Adrenal gland (tissue), 12 donors: ENCODE measurements around the gene MET. TPM values are rescaled to one million over a fixed set of nuclear protein-coding genes. Genes with fewer than 3 reads are reported as not detected.
"Not testable (repeated sequence)": the region's sequence is repeated elsewhere in the genome, so short reads cannot be mapped to it uniquely, and the experiment has no call there.

Experiments
- DNase-seq, 7 donors: peaks; one replicate each; pipeline ENCODE4 v3.0.0-alpha.2; 2019 to 2020
- H3K27ac ChIP-seq, 5 donors: fragments of 200-600 bp; sonication (generic) in 4 of 5; 1 replicate in 3 of 5; 2 replicates in 2 of 5; pipeline versions ENCODE4 v1.5.1 to v1.8.0; 2016 to 2020; ENCODE audit warnings: mild to moderate bottlenecking in 1 of 5
- H3K27me3 ChIP-seq: fragments of 200-600 bp; 2 replicates; pipeline ENCODE4 v1.8.0; 2021
- H3K36me3 ChIP-seq, 2 donors: fragments of 200-600 bp; replicated peaks in 1 of 2; 1 replicate in 1 of 2; 2 replicates in 1 of 2; pipeline versions ENCODE4 v1.5.1 to v1.8.0; 2018 to 2022
- H3K4me1 ChIP-seq, 2 donors: fragments of 200-600 bp; replicated peaks in 1 of 2; 1 replicate in 1 of 2; 2 replicates in 1 of 2; pipeline versions ENCODE4 v1.5.1 to v1.8.0; 2018 to 2021
- H3K4me3 ChIP-seq, 4 donors: fragments of 200-600 bp; sonication (generic) in 3 of 4; one replicate each; pipeline ENCODE4 v1.5.1; 2016 to 2018
- H3K9me3 ChIP-seq, 3 donors: fragments of 200-600 bp; sonication (generic) in 1 of 3; replicated peaks in 1 of 3; 1 replicate in 2 of 3; 2 replicates in 1 of 3; pipeline versions ENCODE4 v1.5.1 to v1.8.0; 2016 to 2021
- POLR2A ChIP-seq, 2 donors: fragments of 450-650 bp; IDR thresholded peaks; one replicate each; pipeline ENCODE4 v1.6.1; 2017; ENCODE audit warnings: antibody characterized with exemption in 2 of 2, mild to moderate bottlenecking in 2 of 2, moderate library complexity in 1 of 2
- WGBS, 4 donors: extraction: QIAGEN DNeasy Blood & Tissue Kit in 2 of 4; methylation state at CpG; one replicate each; pipeline versions ENCODE4 v1.1.5 to v1.1.7; 2013 to 2017; 5-methylcytosine and 5-hydroxymethylcytosine counted together
- intact Hi-C, 2 donors: fragments of 100-400 bp; cut with DNase I; formaldehyde crosslinking; loops; one replicate each; pipeline versions ENCODE4 v1.14.1 to v1.15.0; 2022 to 2023
- polyA plus RNA-seq, 3 donors: library from polyadenylated mRNA; stranded (reverse); fragments of 200-250 nt in 2 of 3; fragments of 350-450 nt in 1 of 3; fragmentation: Illumina TruSeq in 1 of 3; extraction: RNeasy Lipid Tissue Mini Kit (QIAGEN cat#74804) in 1 of 3; gene quantifications; one replicate each; pipeline ENCODE4 v1.2.3, GENCODE V29; 2013 to 2014
- total RNA-seq, 9 donors: library from RNA; depleted of rRNA in 4 of 9; stranded (reverse); fragments of >200 nt in 4 of 9; fragments of 120-200 nt in 1 of 9; fragmentation: NEBNext Ultra II Directional in 1 of 9; extraction: Animal tissue kit (Norgen Biotek cat#: 25700) in 1 of 9; gene quantifications; one replicate each; pipeline versions ENCODE4 v1.1.0 to v1.2.4, GENCODE V29; 2013 to 2023
- TF ChIP-seq, protein P1 (sequence below), 6 experiments: fragments of 450-650 bp in 4 of 6; fragments of 200-600 bp in 2 of 6; sonication (generic) in 1 of 6; IDR thresholded peaks; 1 replicate in 5 of 6; 2 replicates in 1 of 6; pipeline versions ENCODE4 v1.5.1 to v1.8.0; 2016 to 2021; ENCODE audit warnings: antibody characterized with exemption in 6 of 6, mild to moderate bottlenecking in 2 of 6, moderate library complexity in 1 of 6
- donor health status: healthy with polysubstance abuse.
- donor health status: Bipolar disorder and iron deficiency.
- donor health status: DM: yes; HTN: yes; CAD: no.
- donor health status: DM: no; HTN: no; CAD: no.
- donor health status: DM: no; HTN: no; CAD: no.
- donor health status: DM: yes; HTN: yes; CAD: no.

MET gene
- total and polyA plus RNA-seq, 12 donors = 0.55 to 2.3 (median 0.79) TPM

GRCh38 chr7:116752305-116753074 lies 80.5 kb downstream of the MET start:
- Histone ChIP-seq H3K4me1 (no peaks in the 10 kb centered on the region), H3K27ac (no peak overlapping the region), H3K36me3 (no peaks in the 10 kb centered on the region), H3K27me3 (no peaks in the 10 kb centered on the region), H3K4me3 (no peak overlapping the region), H3K9me3 (no peaks in the 10 kb centered on the region)
- no peak for DNase-seq
- intact Hi-C loops = no loop called here
- no peak for TF ChIP-seq POLR2A (IDR thresholded peaks at IDR 0.05)
- TF ChIP-seq, protein P1, sequence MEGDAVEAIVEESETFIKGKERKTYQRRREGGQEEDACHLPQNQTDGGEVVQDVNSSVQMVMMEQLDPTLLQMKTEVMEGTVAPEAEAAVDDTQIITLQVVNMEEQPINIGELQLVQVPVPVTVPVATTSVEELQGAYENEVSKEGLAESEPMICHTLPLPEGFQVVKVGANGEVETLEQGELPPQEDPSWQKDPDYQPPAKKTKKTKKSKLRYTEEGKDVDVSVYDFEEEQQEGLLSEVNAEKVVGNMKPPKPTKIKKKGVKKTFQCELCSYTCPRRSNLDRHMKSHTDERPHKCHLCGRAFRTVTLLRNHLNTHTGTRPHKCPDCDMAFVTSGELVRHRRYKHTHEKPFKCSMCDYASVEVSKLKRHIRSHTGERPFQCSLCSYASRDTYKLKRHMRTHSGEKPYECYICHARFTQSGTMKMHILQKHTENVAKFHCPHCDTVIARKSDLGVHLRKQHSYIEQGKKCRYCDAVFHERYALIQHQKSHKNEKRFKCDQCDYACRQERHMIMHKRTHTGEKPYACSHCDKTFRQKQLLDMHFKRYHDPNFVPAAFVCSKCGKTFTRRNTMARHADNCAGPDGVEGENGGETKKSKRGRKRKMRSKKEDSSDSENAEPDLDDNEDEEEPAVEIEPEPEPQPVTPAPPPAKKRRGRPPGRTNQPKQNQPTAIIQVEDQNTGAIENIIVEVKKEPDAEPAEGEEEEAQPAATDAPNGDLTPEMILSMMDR (IDR thresholded peaks at IDR 0.05) = no peak
- WGBS, 4 donors = 68 to 73% (median 71%) methylated on average over 9 of the region's 9 CpGs

DNA sequence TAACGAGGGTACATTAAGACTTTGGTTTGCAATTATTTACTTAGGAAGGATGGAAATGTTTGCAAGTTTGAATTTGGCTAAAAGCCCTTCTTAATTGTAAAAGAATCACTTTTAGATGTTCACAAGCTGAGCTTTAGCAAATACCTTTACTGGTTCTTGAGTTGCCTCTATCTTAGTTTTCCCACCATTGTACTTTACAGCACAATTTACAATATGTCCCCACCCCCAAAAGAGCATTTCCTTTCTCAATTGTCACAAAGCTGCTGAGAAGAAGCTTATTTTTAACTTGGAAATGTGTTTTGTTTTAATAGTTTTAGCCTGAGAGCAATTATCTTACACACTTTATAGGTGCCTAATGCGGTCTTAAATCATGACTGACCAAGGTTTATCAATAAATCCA lies 81.1 kb downstream of the MET start:
- WGBS, 4 donors = 63 to 77% (median 71%) methylated on average over 2 of the region's 2 CpGs
- no peak overlapping the region for H3K27ac ChIP-seq
- no peaks in the 10 kb centered on the region for H3K27me3 ChIP-seq
- no peaks in the 10 kb centered on the region for H3K36me3 ChIP-seq
- H3K4me1 ChIP-seq = no peaks in the 10 kb centered on the region
- DNase-seq = no peak
- H3K4me3 ChIP-seq = no peak overlapping the region
- intact Hi-C loops = no loop called here
- TF ChIP-seq POLR2A (IDR thresholded peaks at IDR 0.05) = no peak
- TF ChIP-seq, protein P1 (IDR thresholded peaks at IDR 0.05) = no peak
- H3K9me3 ChIP-seq = no peaks in the 10 kb centered on the region

DNA sequence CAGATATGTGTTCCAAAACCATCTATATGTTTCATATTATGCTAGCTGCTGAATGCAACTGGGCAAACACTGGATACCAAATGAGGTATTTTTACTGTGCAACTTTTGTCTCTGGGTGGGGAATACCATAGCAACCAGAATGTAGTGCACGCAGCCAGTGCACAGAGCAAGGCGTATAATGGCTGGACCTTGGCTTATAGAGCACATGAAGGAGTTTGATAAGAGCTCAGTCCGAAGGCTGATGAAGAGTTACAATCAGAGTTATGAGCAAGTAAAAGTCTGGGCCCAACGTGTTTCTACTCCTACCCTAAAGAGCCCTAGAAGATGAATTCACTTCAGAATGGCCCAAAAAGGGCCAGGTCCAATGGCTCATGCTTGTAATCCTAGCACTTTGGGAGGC lies 82.2 kb downstream of the MET start:
- H3K36me3 ChIP-seq = no peaks in the 10 kb centered on the region
- no peaks in the 10 kb centered on the region for H3K27me3 ChIP-seq
- DNase-seq = no peak
- H3K9me3 ChIP-seq = no peaks in the 10 kb centered on the region
- no peaks in the 10 kb centered on the region for H3K4me1 ChIP-seq
- no peak overlapping the region for H3K27ac ChIP-seq
- TF ChIP-seq POLR2A (IDR thresholded peaks at IDR 0.05) = no peak
- TF ChIP-seq, protein P1 (IDR thresholded peaks at IDR 0.05) = no peak
- WGBS, 4 donors = 88 to 90% (median 89%) methylated on average over 4 of the region's 4 CpGs
- intact Hi-C loops = no loop called here
- no peak overlapping the region for H3K4me3 ChIP-seq

DNA sequence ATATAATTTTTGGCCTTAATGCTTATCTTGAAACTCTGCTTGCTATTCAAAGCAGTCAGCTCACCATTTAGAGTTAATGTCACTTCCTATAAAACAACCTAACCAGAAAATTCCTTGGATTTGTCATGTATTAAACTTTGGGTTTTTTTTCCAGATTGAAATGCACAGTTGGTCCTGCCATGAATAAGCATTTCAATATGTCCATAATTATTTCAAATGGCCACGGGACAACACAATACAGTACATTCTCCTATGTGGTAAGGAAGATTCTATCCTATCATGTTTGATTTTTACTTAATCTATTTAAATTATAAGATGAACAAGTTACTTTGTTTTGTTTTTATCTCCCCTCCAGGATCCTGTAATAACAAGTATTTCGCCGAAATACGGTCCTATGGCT lies 85.3 kb downstream of the MET start:
- WGBS, 4 donors = 89 to 96% (median 94%) methylated on average over 4 of the region's 4 CpGs
- TF ChIP-seq POLR2A (IDR thresholded peaks at IDR 0.05) = no peak
- H3K27me3 ChIP-seq = no peaks in the 10 kb centered on the region
- H3K4me1 ChIP-seq = no peaks in the 10 kb centered on the region
- intact Hi-C loops = no loop called here
- H3K36me3 ChIP-seq = no peaks in the 10 kb centered on the region
- DNase-seq = no peak
- no peaks in the 10 kb centered on the region for H3K9me3 ChIP-seq
- no peak overlapping the region for H3K4me3 ChIP-seq
- H3K27ac ChIP-seq = no peak overlapping the region

DNA sequence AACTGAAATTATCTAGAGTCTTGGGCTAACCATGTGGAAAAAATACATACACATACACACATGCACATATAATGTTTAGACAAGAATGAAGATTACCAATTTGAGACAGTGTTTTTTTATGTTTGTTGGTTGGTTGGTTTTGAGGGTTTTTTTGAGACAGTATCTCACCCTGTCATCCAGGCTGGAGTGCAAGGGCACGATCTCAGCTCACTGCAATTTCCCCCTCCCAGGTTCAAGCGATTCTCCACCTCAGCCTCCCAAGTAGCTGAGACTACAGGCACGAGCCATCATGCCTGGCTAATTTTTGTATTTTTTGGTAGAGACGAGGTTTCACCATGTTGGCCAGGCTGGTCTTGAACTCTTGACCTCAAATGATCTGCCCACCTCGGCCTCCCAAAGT lies 87.6 kb downstream of the MET start:
- H3K27me3 ChIP-seq, H3K4me3 ChIP-seq, H3K9me3 ChIP-seq, intact Hi-C loops, H3K36me3 ChIP-seq, H3K4me1 ChIP-seq, H3K27ac ChIP-seq, DNase-seq: not testable (repeated sequence)
- WGBS, 4 donors = 72 to 85% (median 81%) methylated on average over 5 of the region's 5 CpGs
